Activated T-helper 1 cell treated with Interleukin-2 at 50 U/mL for 16 hours (primary cell): ENCODE data around the gene FYB1.

Source experiments
- DNase-seq: peaks from one replicate; pipeline ENCODE4 v3.0.0-alpha.2; 2020; ENCODE audit warnings: low read depth

FYB1 gene

DNA sequence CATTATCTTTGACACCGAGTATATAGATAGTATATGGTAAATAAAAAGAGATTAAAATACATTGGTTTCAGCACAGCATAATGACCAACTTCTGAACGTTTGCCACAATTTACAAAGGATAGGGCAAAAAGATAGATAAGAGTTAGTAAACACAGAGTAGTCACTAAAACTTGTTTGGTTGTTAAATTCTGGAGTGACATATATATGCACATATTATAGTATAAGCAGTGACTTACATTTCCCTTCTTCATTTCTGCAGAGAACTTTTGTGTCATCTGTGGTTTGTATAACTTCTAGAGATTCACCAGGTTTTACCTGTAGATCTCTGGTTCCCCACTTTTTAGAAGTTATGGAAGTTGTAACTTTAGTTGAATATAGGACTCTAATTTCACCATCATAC lies 100.7 kb downstream of the FYB1 start:
- DNase-seq, result no peak

DNA sequence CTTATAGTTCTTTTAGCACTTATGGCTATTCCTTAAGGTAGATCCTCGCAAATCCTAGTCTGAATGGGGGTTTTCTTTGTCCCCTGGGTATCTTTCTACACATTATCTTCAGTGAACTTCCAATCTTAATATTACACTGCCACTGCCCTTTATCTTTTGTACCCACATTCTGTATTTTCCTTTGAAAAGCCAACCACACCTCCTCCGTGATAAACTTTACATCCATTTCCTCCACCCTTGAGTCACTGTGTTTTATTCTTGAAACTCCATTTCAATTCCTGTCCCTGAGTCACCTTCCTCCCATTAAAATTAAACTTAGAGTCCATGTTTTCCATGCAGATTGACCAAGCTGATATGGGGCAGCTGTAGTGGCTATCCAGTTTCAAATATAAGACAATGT lies 102.0 kb downstream of the FYB1 start:
- DNase-seq, result no peak

DNA sequence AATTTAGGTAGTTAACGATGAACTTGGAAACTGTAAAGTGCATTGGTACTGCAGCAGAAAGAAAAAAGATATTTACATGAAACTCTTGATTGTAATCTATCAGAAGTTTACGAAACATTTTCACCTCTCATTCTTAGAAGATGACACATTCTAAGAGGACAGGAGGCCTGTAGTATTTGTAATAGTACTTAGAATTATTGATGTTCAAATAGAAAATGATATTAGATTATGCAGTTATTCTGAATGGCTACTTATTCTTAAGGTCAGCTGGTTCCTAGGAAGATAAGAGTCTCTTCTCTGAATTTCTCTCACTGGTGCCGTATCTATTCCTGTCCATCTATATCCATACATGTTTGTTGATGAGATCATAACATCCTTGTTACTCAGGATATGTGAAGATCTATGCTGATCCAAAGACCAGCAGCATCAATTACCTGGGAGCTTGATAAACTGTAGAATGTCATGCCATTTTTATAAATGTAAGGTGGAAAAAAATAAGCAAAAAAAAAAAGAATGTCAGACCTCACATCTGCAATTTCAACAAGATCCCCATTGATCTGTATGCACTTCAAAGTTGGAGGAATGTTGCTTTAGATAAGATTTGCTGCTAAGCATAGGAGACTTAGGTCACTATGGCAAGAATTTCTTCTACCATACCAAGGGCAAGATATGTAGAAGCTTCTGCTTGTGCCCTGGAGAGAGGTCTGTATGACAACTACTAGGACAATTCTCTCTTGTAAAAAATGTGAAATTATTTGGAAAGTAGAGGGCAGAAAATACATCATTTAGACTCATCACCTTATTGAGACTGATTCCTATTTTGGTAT lies 102.8 kb downstream of the FYB1 start:
- no peak for DNase-seq

DNA sequence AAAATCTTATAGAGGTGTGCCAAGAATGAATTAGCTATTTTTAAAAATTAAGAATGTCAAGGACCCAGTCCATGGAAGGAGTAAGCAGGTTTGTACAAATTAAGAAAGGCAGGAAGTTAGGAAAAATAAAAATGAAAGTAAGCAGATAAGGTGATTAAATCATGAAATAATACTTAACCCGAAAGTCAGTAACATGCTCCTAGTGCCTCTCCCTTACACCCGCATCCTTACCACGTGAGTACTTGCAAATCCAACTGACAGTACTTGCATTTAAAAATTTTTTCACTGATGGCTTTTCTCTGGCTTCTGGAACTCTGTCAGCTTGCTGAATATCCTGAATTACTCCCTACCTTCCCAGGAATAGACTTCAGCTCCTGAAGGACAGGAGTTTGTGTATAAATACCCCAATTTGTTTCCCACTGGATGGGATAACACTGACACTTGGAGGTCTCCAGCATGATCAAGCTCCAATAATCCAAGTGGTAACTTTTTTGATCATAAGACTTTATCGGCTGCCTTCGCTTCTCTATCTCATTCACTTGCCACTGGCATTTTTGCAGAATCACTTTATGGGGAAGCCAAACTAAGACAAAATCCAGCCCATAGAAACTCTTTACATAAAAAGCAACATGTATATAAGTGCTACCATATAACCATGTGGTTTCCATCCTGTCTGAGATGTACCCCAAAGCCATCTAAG lies 103.6 kb downstream of the FYB1 start:
- no peak for DNase-seq

DNA sequence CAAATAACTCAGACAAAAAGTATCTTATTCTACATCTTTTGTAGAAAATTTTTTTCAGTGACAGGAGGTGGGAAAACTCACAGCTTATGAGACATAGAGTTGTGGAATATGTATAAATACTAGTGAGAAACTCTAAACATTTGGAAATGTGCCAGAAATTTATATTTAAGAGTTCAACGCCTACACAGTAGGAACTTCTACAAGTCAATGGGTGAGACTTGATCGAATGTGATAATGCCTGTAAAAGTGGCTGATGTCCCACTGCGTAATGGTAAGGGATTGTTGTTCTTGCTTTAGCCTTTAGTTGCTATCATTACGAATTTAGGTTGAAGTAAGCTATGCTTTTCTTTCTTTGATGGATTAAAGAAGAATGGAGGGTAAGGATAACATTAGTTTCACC lies 105.2 kb downstream of the FYB1 start:
- no peak for DNase-seq

DNA sequence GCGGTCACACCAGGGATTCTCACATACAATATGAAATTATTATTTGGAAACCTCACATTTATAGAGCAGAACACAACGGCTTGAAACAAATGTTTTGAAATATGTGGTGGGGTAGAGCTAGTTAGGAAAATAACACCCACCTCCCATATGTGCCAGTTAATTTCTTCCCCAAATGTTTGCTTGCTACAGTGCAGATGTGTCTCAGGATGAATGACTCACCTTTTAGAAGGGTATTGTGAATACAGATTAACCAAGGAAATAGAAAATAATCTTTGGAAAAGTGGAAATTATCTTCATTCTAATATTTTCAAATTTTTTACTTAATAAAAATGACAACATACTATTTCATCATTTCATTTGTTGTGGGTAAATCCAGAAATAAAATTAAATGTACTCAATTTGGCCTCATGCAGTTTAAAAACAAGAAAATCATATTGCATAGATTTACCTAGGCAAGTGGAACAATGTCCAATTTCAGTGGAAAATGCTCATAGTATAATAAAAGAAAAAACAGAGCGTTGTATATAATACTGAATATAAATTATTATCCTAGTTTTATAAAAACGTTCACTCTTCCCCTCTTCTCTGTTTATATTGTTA lies 105.9 kb downstream of the FYB1 start:
- no peak for DNase-seq

DNA sequence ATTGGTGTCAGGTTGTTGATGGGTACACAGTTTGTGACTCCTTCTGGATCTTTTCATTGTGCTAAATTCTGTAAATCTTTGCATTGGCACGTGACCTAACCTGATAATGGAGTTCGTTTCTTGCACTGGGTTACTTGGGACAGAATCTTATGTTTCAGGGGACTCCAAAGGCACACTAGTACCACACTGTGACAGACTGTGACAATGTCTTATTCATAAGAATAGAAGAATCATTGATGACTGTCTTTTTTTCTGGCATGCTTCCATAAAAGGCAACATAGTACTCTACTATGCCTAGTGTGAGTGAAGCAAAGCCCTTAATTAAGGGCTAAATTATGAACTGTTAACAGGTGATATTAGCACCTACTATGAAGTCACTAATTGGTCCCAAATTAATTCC lies 109.8 kb downstream of the FYB1 start:
- no peak for DNase-seq

DNA sequence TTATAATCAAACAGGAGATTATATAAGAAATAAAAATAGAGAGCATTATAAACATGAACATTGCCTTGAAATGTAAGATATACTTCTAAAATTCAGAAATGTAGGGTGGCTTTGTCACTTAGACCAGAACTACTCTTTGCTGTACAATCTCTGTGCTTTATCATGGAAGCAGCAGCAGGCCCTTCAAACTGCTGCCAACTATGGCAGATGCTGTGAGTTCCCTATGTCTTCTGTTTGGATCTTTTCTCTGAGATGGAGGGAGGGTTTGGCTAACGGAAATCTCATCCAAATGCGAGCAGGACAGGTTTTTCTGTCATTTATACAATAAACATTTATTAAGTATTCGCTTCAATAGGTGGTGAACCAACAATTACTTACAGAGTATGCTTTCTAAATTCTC lies 110.4 kb downstream of the FYB1 start:
- no peak for DNase-seq

DNA sequence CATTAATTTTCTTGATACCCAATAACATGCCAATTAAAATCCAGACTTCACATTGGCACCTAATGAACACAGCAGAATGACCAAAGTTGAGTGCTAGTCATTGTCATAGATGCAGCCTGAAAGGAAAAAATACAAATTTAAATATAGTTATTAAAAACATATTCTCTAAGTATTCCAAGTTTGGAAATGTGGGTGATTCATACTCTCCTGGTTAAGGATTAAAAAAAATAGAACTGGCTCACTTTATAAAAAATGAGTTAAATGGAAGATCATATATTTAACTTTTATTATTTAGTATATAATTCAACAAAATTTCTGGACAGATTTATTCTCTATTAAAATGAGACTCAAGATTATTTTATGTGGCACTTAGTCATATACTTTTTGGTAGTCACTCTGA lies 112.0 kb downstream of the FYB1 start:
- no peak for DNase-seq

DNA sequence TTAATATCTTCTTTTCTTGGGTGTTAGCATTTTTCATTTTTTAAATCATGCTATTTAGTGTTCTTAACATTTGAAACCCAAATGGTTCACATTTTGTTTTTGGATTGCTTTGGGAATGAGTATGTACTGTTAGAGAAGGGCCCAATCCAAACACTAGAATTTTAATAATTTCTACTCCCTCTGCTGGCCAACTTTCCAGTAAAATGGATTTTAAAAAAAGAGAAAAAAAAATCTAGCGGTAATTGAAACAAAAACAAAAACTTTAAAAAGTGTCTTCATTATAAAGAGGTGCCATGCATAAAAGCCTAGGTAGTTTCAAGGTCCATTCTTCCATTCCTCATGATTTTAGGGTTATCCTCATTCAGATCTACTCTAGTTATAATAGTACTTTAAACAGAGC lies 113.0 kb downstream of the FYB1 start:
- no peak for DNase-seq

DNA sequence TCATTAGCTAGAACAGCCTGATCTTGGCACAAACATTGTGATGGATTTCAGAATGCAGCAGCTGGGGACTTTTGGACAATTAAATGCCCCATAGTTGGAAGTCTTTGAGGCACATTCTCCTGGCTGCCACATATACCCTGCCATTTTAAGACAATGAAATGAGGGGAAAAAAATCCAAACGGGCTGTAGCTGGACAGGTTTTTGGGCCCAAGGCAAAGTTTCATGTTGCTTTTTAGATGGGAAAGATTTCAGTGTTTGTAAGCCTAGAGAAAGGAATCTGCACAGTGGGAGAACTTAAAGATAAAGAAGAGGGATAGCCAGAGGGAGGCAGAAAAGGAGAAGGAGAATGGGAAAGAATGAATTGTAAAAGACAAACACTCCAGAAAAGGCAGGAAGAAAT lies 115.1 kb downstream of the FYB1 start:
- no peak for DNase-seq

DNA sequence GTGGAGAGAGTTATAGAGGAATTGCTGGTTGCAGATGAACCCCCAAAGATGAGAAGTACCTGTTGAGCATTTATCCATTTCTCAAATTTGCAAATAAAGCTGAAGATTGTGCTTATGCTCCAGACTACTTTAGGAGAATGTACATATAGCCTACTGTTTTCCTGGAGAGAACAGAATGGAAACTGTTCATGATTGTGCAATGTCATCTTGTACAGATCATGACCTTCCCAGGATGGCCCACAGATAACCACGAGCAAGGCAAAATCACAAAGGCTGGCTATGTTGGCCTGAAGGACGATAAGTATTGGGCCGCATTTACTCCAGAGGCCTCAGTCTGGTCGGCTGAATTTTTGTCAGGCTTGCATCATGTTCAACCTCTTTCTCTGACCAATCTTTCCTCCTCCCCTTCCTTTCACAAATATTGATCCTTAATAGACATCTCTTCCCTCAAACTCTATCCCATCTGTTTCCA lies 116.6 kb downstream of the FYB1 start:
- no peak for DNase-seq

DNA sequence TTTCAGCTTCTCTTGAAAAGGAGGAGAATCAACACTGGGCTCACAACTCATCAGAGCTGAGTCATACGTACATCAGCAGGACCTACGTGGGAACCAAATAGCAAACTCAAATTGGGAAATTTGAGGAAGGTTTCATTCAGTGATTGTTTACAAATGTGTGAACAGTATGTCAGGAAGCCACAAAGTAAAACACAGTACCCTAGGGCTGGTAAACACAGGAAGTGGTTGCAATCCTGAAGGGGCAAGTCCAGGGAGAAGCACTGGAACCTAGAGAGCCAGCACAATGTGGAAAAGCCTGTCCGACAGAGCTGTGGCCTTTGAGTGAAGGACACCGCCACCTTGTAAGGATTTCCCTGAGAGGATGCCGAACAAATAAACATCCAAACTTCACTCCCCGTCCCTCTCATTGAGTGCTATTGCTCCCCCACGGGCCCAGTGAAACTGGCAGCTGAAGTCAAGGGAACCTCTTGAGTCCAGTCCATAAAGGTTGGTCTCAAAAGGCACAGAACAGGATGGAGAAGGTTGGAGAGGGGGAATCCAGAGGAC lies 118.4 kb downstream of the FYB1 start:
- DNase-seq, result no peak

DNA sequence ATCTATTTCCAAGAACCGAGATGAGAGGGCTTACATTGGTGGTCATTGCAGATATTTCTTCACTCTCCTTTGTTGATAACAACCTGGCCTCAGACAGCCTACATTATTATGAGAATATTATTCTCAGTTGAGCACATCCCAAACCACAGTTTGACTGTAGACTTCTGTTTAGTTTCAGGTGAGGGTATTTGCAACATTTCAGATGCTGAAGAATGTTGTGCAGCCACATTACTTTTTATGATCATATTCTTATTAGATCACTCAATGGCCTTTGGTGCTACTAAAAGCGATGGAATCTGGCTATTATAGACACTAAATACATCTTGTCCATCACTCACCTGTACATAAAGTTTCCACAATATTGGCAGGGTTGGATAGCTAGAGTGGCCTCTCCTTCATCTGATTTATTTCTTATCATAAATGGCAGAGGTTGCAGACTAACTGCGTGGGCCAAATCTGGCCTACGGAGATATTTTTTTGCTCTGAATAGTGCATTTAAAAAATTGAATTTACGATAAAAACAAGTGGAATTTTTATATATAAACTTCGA lies 119.0 kb downstream of the FYB1 start:
- DNase-seq, result no peak

DNA sequence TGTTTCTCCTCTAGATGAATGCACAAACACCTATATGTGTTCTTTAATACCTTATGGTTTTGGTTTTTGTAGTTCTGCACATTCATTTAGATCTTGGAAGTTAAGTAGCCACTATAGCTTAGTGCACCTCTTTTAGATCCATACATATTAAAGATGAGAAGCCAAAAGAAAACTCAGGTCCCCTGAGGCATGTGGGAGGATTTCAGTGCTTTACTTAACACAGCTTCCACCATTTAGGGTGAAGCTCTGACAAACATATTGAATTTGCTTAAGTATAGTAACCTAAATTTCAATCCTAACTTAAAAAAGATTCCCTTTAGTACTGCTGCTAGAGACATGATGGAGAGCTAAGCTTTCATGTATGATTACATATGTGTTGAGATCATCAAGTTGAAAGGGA lies 119.5 kb downstream of the FYB1 start:
- DNase-seq, result no peak

DNA sequence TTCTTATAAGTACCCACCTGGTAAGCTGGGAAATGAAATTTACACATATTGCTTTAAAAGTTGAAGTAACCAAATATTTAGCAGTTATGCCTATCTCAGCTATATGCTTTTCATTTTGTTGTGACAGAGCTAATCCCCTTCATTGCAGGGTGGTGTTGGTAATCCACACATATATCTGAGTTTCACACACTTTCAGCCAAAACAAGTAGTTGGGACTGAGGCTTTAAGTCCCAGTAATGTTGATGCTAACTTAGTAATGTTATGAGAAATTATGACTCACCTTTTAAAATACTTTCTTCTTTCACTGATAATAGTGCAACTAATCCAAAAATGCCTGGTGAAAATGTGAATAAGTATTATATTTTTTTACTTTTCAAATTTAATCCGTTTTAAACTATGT lies 126.0 kb downstream of the FYB1 start:
- no peak for DNase-seq

DNA sequence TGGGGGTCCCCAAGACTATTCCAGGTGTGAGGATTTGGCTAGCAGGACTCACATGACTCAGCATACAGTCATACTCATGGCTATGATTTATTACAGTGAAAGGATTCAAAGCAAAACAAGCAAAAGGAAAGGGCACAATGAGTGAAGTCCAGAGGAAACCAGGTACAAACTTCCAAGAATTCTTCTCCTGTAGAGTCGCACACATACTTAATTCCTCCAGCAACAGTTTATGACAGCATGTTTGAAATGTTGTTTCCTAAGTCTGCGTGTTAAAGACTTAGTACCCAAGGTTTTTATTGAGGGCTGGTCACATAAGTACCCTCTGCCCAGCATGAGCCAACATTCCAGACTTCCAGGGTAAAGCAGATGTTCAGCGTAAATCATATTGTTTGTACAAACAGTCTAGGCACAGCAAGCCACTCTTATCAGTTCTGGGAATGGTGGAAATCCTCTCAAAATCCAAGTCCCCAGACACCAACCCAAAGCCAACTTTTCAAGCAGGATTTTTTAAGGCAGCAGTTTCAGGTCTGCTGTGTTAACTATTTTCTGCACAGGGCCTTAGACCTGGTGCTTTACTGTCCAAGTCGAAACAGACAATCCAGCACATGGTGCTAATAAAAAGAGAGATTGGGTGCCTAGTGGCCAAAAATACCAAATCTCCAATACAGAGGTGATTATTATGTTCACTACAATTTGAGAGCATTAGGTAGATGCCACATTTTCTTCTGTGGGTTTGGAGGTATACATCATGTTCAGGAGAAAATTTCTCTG lies 126.6 kb downstream of the FYB1 start:
- no peak for DNase-seq

DNA sequence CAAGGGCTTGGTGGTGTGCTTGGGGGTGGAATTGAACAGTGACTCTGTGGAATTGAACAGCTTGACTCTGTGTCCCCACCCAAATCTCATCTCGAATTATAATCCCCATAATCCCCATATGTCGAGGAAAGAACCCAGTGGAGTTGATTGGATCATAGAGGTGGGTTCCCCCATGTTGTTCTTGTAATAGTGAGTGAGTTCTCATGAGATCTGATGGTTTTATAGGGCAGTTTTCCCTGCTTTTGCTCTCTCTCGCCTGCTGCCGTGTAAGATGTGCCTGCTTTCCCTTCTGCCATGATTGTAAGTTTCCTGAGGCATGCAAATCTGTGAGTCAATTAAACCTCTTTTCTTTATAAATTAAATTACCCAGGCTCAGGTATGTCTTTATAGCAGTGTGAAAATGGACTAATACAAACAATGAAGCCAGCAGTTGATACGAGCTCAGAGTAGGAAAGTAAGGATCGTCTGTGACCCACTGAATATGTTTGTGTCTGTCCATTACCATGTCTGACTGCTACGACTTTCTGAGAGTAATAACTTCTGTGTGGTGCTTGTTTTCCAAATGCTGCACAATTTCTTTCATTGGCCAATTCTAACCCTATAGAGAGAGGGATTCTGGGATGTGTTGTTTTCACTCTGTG lies 127.3 kb downstream of the FYB1 start:
- DNase-seq, result no peak

DNA sequence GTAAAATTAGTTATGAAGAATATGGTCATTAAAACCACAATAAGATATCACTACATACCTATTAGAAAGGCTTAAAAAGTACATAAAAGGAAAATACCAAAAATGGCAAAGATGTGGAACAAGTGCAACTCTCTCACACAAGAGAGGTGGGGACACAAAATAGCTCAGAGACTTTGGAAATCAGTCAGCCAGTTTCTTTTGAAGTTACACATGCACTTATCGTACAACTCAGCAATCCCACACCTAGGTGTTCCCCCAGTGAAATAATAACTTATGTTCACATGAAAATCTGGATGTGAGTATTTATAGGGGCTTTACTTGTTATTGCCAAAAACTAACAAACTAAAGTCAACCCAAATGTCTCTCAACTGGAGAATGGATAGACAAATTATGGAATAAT lies 135.4 kb downstream of the FYB1 start:
- DNase-seq, result no peak

DNA sequence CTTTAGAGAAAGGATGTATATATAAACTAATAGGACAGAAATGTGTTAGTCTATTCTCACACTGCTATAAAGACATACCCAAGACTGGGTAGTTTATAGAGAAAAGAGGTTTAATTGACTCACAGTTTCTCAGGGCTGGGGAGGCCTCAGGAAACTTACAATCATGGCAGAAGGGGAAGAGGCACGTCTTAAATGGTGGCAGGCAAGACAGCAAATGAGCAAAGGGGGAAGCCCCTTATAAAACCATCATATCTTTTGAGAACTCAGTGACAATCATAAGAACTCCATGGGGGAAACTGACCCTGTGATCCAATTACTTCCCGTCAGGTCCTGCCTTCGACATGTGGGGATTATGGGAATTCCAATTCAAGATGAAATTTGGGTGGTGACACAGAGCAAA lies 136.4 kb downstream of the FYB1 start:
- DNase-seq, result no peak

DNA sequence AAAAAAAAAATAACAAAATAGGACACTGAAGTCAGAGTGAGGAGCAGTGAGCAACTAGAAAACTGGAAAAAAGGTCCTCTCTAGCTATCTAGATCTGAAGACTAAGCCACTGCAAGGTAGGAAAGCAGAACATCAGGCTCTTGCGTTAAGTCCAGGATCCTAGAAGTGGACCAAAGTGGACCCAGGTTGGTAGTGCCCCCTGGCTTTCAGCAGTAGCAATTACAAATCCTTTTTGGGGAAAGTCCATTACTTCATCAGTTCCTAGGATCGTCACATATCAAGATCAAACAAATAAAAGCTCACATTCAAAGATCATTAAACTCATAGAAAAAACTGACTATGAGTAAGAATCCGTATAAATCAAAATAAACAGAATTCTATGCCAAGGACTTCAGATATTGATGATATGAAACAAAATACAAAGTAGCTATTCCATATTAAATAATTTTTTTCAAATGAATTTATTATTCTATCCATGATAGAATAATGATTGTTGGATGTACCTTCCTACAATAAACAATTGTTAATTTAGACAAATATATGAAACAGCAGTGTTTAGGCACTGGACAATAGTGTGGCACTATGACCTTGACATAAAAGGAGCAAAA lies 138.7 kb downstream of the FYB1 start:
- DNase-seq, result no peak
